Measurements from ENCODE around the gene FOLR3. TPM values are rescaled to one million over a fixed set of nuclear protein-coding genes. Genes with fewer than 3 reads are reported as not detected.
"Not testable (repeated sequence)": the region's sequence is repeated elsewhere in the genome, so short reads cannot be mapped to it uniquely, and the experiment has no call there.

FOLR3 gene
- total RNA-seq, 2 experiments from 2014 or later: not detected

DNA sequence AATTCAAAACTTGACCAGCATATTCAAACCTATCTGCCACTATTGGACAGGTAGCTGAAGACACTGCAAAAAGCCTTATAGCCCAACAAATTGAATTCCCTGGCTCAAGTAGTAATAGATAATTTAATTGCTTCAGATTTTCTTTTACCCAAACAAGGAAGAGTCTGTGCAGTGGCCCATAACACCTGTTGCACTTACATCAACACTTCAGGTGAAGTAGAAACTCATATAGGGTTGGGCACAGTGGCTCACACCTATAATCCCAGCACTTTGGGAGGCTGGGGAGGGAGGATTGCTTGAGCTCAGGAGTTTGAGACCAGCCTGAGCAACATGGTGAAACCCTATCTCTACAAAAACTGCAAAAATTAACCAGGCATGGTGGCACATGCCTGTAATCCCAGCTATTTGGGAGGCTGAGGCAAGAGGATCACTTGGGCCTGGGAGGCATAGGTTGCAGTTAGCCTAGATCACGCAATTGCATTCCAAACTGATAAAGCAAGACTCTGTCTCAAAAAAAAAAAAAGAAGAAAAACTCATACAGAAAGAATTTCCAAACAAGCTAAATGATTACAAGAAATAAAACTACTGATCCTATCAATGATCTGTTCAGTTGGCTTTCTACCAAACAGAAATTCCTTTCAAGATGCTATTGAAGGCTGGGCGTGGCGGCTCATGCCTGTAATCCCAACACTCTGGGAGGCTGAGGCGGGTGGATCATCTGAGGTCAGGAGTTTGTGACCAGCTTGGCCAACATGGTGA lies 9.5 kb downstream of the FOLR3 start:
- no peak overlapping the region for H3K4me3 Mint-ChIP-seq
- no peak for ATAC-seq
- ChIA-PET POLR2A (interaction anchor here (1.0 to 2.1 kb wide), 2 partner anchors 9 to 168 kb away, joined by 3 to 5 read pairs; no protein-coding TSS in a partner anchor), CTCF (interaction anchor here (0.6 to 4.0 kb wide), 38 partner anchors 9 to 1730 kb away, joined by 3 to 61 read pairs (median 9); partner anchors contain the start of genes ANAPC15, FOLR3, LAMTOR1 and XNDC1N)
- no peak for DNase-seq
- H3K27me3 Mint-ChIP-seq: peaks cover 3% of the 10 kb centered on the region
- H3K4me1 Mint-ChIP-seq (ENCODE audit: low read depth): peaks cover 12% of the 10 kb centered on the region
- TF ChIP-seq, protein P1, sequence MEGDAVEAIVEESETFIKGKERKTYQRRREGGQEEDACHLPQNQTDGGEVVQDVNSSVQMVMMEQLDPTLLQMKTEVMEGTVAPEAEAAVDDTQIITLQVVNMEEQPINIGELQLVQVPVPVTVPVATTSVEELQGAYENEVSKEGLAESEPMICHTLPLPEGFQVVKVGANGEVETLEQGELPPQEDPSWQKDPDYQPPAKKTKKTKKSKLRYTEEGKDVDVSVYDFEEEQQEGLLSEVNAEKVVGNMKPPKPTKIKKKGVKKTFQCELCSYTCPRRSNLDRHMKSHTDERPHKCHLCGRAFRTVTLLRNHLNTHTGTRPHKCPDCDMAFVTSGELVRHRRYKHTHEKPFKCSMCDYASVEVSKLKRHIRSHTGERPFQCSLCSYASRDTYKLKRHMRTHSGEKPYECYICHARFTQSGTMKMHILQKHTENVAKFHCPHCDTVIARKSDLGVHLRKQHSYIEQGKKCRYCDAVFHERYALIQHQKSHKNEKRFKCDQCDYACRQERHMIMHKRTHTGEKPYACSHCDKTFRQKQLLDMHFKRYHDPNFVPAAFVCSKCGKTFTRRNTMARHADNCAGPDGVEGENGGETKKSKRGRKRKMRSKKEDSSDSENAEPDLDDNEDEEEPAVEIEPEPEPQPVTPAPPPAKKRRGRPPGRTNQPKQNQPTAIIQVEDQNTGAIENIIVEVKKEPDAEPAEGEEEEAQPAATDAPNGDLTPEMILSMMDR (IDR thresholded peaks at IDR 0.05): no peak
- H3K9me3 Mint-ChIP-seq: no peaks in the 10 kb centered on the region
- no peaks in the 10 kb centered on the region for H3K36me3 Mint-ChIP-seq (ENCODE audit: low read depth)
- H3K27ac Mint-ChIP-seq: no peak overlapping the region
- intact Hi-C loops (cut with micrococcal nuclease): no loop called here

DNA sequence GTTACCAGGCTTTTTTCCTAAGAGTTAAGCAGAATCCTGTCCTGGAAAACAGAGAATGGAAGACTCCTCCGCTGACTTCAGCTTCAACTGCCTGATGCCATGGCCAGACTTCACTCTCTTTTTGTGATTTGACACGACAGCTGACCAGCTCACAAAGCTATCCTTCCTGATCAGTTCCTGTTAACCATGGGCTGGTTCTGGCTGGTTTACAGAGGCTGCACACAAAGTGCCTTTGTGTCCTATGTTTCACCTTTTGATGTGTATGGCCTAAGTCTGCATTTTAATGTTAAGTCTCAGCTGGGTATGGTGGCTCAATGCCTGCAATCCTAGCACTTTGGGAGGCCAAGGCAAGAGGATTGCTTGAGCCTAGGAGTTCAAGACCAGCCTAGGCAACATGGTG lies 11.1 kb downstream of the FOLR3 start:
- Mint-ChIP-seq H3K4me3 (no peak overlapping the region), H3K27me3 (peaks cover 3% of the 10 kb centered on the region), H3K27ac (no peak overlapping the region), H3K4me1 (ENCODE audit: low read depth) (peaks cover 4% of the 10 kb centered on the region), H3K36me3 (ENCODE audit: low read depth) (no peaks in the 10 kb centered on the region), H3K9me3 (no peaks in the 10 kb centered on the region)
- POLR2A ChIA-PET: no interaction called here
- TF ChIP-seq, protein P1 (IDR thresholded peaks at IDR 0.05): no peak
- intact Hi-C loops (cut with micrococcal nuclease): no loop called here
- DNase-seq (no peak), ATAC-seq (no peak)
- CTCF ChIA-PET: interaction anchor here (1.1 to 4.0 kb wide), 6 partner anchors 13 to 284 kb away, joined by 3 to 61 read pairs (median 6); no protein-coding TSS in a partner anchor

- H3K9me3 Mint-ChIP-seq: no peaks in the 10 kb centered on the region
These were observed 15.4 kb downstream of the FOLR3 start for GRCh38 chr11:72150882-72151281.

DNA sequence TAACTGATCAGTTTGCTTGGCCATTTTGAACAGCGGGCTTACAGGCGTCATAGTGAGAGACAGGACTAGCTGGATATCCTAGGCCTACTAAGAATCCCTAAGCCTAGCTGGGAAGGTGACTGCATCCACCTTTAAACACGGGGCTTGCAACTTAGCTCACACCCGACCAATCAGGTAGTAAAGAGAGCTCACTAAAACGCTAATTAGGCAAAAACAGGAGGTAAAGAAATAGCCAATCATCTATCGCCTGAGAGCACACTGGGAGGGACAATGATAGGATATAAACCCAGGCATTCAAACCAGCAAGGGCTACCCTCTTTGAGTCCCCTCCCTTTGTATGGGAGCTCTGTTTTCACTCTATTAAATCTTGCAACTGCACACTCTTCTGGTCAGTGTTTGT lies 18.3 kb downstream of the FOLR3 start:
- POLR2A ChIA-PET: interaction anchor here (0.7 to 0.8 kb wide), 2 partner anchors 9 to 226 kb away, joined by 3 to 5 read pairs; no protein-coding TSS in a partner anchor
- intact Hi-C loops (cut with micrococcal nuclease); H3K27ac Mint-ChIP-seq; H3K4me1 Mint-ChIP-seq (ENCODE audit: low read depth); H3K9me3 Mint-ChIP-seq; H3K4me3 Mint-ChIP-seq; DNase-seq; H3K27me3 Mint-ChIP-seq; ATAC-seq; H3K36me3 Mint-ChIP-seq (ENCODE audit: low read depth): not testable (repeated sequence)
- CTCF ChIA-PET: interaction anchor here (0.8 to 2.2 kb wide), 3 partner anchors 10 to 129 kb away, joined by 3 to 17 read pairs (median 4); no protein-coding TSS in a partner anchor

More at GRCh38 chr11:72150882-72151281, 15.4 kb downstream of the FOLR3 start:
- Mint-ChIP-seq H3K27me3 (no peaks in the 10 kb centered on the region), H3K4me3 (no peak overlapping the region), H3K4me1 (ENCODE audit: low read depth) (no peaks in the 10 kb centered on the region), H3K36me3 (ENCODE audit: low read depth) (no peaks in the 10 kb centered on the region), H3K27ac (no peak overlapping the region)
- ChIA-PET CTCF (interaction anchor here (1.8 kb wide), 1 partner anchor 32 kb away, joined by 5 read pairs; no protein-coding TSS in a partner anchor), POLR2A (no interaction called here)
- no peak for DNase-seq
- ATAC-seq: no peak
- TF ChIP-seq, protein P1 (IDR thresholded peaks at IDR 0.05): no peak
- intact Hi-C loops (cut with micrococcal nuclease): no loop called here

DNA sequence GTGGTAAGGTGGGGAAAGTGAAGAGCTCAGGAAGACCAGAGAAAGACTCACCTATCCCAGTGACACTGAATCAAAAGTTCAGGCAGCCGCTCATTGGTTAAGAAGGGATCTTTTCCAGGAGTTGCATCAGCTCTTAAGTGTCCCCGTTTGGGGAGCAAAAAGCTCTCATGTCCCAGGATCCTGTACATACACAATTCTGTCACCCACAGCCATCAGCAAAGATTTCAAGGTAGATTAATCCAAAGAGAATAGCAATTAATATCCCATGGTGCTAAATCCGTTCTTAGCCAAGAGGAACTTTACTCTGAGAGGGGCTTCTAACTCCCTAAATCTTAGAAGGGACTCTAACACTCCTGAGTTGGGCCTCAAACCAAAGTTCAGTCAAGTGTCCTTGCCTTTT lies 19.3 kb downstream of the FOLR3 start:
- CTCF ChIA-PET: interaction anchor here (2.0 to 2.2 kb wide), 2 partner anchors 11 to 29 kb away, joined by 6 to 17 read pairs; no protein-coding TSS in a partner anchor
- intact Hi-C loops (cut with micrococcal nuclease): no loop called here
- H3K27me3 Mint-ChIP-seq: peaks cover 3% of the 10 kb centered on the region
- POLR2A ChIA-PET: no interaction called here
- H3K4me1 Mint-ChIP-seq (ENCODE audit: low read depth): no peaks in the 10 kb centered on the region
- DNase-seq (no peak), ATAC-seq (no peak)
- TF ChIP-seq, protein P1 (IDR thresholded peaks at IDR 0.05): no peak
- H3K36me3 Mint-ChIP-seq (ENCODE audit: low read depth): no peaks in the 10 kb centered on the region
- no peaks in the 10 kb centered on the region for H3K9me3 Mint-ChIP-seq
- no peak overlapping the region for H3K4me3 Mint-ChIP-seq
- H3K27ac Mint-ChIP-seq: no peak overlapping the region
